HFFc6 (cell line): ENCODE results near the gene PDE5A. TPM values are rescaled to one million over a fixed set of nuclear protein-coding genes. Genes with fewer than 3 reads are reported as not detected.
"Not testable (repeated sequence)": the region's sequence is repeated elsewhere in the genome, so short reads cannot be mapped to it uniquely, and the experiment has no call there.

Source experiments
- DNase-seq: peaks from one replicate; pipeline ENCODE4 v3.0.0-alpha.2; 2018
- H3K27ac Mint-ChIP-seq: 2 replicates; pipeline ENCODE4 v1.8.0; 2020; ENCODE audit warnings: mild to moderate bottlenecking, mixed read lengths
- H3K27me3 Mint-ChIP-seq: 2 replicates; pipeline ENCODE4 v1.8.0; 2021; ENCODE audit warnings: mild to moderate bottlenecking, moderate library complexity, mixed read lengths; ENCODE audit not compliant: insufficient read depth
- H3K36me3 Mint-ChIP-seq: 2 replicates; pipeline ENCODE4 v1.8.0; 2021; ENCODE audit warnings: low read depth, mixed read lengths
- H3K4me1 Mint-ChIP-seq: 2 replicates; pipeline ENCODE4 v1.8.0; 2020; ENCODE audit warnings: low read depth, mixed read lengths
- H3K4me3 Mint-ChIP-seq: 2 replicates; pipeline ENCODE4 v1.8.0; 2020; ENCODE audit warnings: mild to moderate bottlenecking, moderate library complexity, mixed read lengths
- H3K9me3 Mint-ChIP-seq: 2 replicates; pipeline ENCODE4 v1.8.0; 2020; ENCODE audit warnings: mild to moderate bottlenecking, mixed read lengths
- total RNA-seq, 6 experiments: library from RNA; stranded (reverse); fragmentation: NEBNext Ultra II Directional; extraction: Animal tissue kit (Norgen Biotek cat#: 25700); gene quantifications; 2 replicates in 1 of 6; 3 replicates in 5 of 6; pipeline ENCODE4 v1.2.3, GENCODE V29; 2021
- TF ChIP-seq, protein P1 (sequence below): fragments of 200-600 bp; sonication (generic); IDR thresholded peaks from 2 replicates; pipeline ENCODE4 v1.5.0; 2021; ENCODE audit warnings: antibody characterized with exemption, mild to moderate bottlenecking

Gene PDE5A
- total RNA-seq, 6 experiments from 2014 or later: 13.3 to 23.2 (median 18.6) TPM

DNA sequence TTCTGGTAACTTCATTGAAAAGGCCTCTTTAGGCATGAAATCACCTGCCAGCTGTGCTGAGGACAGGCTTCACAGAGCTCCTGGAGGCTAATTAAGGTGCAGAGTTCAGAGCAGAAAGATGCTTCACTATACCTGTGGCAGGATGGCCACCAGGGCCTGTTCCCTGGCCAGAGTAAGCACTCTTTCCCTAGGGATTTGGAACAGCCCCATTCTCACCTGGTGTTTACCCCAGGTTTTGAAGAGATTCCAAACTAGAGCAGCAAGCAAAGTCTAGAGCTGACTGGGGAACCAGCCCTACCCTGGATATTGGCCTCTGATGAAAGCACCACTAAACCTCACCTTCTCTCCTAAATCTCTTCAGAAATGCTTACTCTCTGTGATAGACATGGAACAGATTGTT, 148.8 kb downstream of the PDE5A start:
- TF ChIP-seq, protein P1, sequence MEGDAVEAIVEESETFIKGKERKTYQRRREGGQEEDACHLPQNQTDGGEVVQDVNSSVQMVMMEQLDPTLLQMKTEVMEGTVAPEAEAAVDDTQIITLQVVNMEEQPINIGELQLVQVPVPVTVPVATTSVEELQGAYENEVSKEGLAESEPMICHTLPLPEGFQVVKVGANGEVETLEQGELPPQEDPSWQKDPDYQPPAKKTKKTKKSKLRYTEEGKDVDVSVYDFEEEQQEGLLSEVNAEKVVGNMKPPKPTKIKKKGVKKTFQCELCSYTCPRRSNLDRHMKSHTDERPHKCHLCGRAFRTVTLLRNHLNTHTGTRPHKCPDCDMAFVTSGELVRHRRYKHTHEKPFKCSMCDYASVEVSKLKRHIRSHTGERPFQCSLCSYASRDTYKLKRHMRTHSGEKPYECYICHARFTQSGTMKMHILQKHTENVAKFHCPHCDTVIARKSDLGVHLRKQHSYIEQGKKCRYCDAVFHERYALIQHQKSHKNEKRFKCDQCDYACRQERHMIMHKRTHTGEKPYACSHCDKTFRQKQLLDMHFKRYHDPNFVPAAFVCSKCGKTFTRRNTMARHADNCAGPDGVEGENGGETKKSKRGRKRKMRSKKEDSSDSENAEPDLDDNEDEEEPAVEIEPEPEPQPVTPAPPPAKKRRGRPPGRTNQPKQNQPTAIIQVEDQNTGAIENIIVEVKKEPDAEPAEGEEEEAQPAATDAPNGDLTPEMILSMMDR: no peak
- H3K9me3 Mint-ChIP-seq: peaks cover 6% of the 10 kb centered on the region
- H3K4me3 Mint-ChIP-seq: no peak overlapping the region

DNA sequence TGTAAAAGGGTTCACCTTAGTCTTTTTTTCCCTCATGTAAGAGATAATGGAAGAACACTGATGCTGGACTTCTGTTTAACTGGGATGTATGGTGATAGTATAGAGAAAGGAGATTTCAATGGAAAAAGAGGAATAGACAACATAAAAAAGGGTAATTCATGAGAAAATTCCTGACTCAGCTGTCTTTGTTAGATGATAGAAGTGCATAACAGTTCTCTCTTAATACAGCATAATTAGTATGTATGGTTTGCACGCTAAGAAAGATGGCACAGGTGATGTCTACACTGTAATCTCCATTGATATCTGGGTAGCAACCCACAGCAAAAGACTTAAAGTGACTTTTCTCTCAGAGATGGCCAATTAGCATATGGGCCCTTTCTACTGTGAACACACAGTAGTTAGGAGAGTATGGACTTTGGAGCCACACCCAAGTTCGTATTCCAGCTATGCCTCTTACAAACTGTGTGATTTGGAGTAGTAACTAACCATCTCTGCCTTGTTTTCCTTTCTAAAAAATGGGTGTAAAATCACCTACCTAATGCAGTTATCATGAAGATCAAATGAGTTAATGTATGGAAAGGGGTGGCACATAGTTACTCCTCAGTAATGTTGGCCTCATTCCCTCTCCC, 149.3 kb downstream of the PDE5A start:
- peaks cover 41% of the 10 kb centered on the region for H3K36me3 Mint-ChIP-seq
- no peaks in the 10 kb centered on the region for H3K27me3 Mint-ChIP-seq
- no peak for DNase-seq
- H3K4me1 Mint-ChIP-seq: no peaks in the 10 kb centered on the region
- H3K4me3 Mint-ChIP-seq: no peak overlapping the region
- no peak overlapping the region for H3K27ac Mint-ChIP-seq
- peaks cover 2% of the 10 kb centered on the region for H3K9me3 Mint-ChIP-seq
- TF ChIP-seq, protein P1: no peak

More for the DNA sequence above, 148.8 kb downstream of the PDE5A start:
- H3K4me1 Mint-ChIP-seq: no peaks in the 10 kb centered on the region
- H3K27ac Mint-ChIP-seq: no peak overlapping the region
- no peaks in the 10 kb centered on the region for H3K27me3 Mint-ChIP-seq
- no peak for DNase-seq
- peaks cover 46% of the 10 kb centered on the region for H3K36me3 Mint-ChIP-seq

GRCh38 chr4:119478446-119479179, 150.0 kb downstream of the PDE5A start:
- TF ChIP-seq, protein P1: no peak
- Mint-ChIP-seq H3K4me1 (no peaks in the 10 kb centered on the region), H3K36me3 (peaks cover 34% of the 10 kb centered on the region), H3K27ac (no peak overlapping the region), H3K4me3 (no peak overlapping the region), H3K9me3 (no peaks in the 10 kb centered on the region; the same call in 1 of the 2 replicates), H3K27me3 (no peaks in the 10 kb centered on the region)
- no peak for DNase-seq

DNA sequence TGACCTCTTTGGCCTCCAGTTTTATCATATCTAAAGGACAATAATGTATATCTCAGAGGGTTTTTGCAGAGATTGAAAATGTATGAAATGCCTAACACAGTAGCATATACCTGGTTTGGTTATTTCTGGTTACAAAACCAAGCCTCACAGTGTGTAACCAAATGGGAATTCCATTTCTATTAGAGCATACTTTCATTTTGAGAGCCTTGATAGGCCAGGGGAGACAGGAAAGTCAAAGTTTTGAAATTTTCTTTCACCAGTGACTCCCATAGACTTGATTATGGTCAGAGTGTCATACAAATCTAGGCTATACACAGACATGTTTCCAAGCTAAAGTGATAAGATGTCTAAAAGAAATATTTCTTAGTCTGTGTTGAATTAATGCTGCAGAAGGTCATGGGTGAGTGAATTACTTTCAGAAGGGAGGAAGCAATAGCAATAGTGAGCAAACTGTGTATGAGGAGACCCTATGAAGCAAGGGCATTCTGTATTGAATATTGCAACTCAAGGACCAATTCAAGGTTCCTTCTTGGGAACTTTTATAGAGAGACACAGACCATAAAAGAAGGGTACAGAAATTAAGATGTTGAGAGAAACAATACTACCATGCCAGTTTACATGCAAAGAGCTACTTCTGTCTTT, 151.1 kb downstream of the PDE5A start:
- Mint-ChIP-seq H3K4me1 (no peaks in the 10 kb centered on the region), H3K4me3 (no peak overlapping the region), H3K27me3 (no peaks in the 10 kb centered on the region), H3K9me3 (no peaks in the 10 kb centered on the region), H3K27ac (no peak overlapping the region), H3K36me3 (peaks cover 23% of the 10 kb centered on the region)
- no peak for DNase-seq
- TF ChIP-seq, protein P1: no peak

- no peaks in the 10 kb centered on the region for H3K9me3 Mint-ChIP-seq
- H3K27me3 Mint-ChIP-seq: no peaks in the 10 kb centered on the region
- peaks cover 17% of the 10 kb centered on the region for H3K36me3 Mint-ChIP-seq
- DNase-seq: no peak
- TF ChIP-seq, protein P1: no peak
- no peak overlapping the region for H3K27ac Mint-ChIP-seq
- H3K4me1 Mint-ChIP-seq: peaks cover 13% of the 10 kb centered on the region
- no peak overlapping the region for H3K4me3 Mint-ChIP-seq
Observed at GRCh38 chr4:119471259-119471658, 157.3 kb downstream of the PDE5A start.

DNA sequence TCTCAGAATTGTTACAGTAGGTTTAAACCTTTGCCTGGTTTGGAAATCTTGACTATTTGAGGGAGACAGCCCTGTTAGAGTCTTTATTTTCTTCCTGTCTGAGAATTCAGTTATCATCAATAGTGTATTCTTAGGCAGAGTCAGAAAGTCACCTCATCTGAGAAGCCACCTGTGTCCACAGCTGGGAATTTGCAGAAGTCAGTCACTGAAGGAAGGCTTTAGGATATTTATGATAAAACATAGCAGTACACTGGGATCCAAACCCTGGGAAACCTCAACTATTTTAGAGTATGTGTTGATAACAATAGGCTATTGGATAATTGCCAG, 157.9 kb downstream of the PDE5A start:
- not testable (repeated sequence) for DNase-seq, H3K27ac Mint-ChIP-seq, H3K4me3 Mint-ChIP-seq, H3K9me3 Mint-ChIP-seq, H3K27me3 Mint-ChIP-seq
- Mint-ChIP-seq H3K36me3 (peaks cover 17% of the 10 kb centered on the region), H3K4me1 (peaks cover 13% of the 10 kb centered on the region)

GRCh38 chr4:119470021-119470736, 158.4 kb downstream of the PDE5A start:
- H3K27me3 Mint-ChIP-seq, H3K27ac Mint-ChIP-seq, H3K9me3 Mint-ChIP-seq, H3K4me3 Mint-ChIP-seq: not testable (repeated sequence)
- peaks cover 13% of the 10 kb centered on the region for H3K4me1 Mint-ChIP-seq
- H3K36me3 Mint-ChIP-seq: peaks cover 17% of the 10 kb centered on the region
- peak; percentile 56 for DNase-seq

- DNase-seq, H3K9me3 Mint-ChIP-seq, H3K4me3 Mint-ChIP-seq, H3K27me3 Mint-ChIP-seq: not testable (repeated sequence)
- peaks cover 17% of the 10 kb centered on the region for H3K36me3 Mint-ChIP-seq
- peak overlapping the region; percentile 43; the same call in 1 of the 2 replicates for H3K27ac Mint-ChIP-seq
- H3K4me1 Mint-ChIP-seq: peaks cover 13% of the 10 kb centered on the region
Observed at GRCh38 chr4:119469039-119469438, 159.6 kb downstream of the PDE5A start.
